Thoracic aorta (tissue), 2 donors: ENCODE measurements around the gene PRR33. TPM values are rescaled to one million over a fixed set of nuclear protein-coding genes. Genes with fewer than 3 reads are reported as not detected.

ENCODE experiments used
- ATAC-seq: fragments of 150-250 bp; one replicate; pipeline ENCODE4 v1.8.0; 2017; ENCODE audit warnings: low read depth; ENCODE audit not compliant: insufficient number of reproducible peaks, low FRiP score
- DNase-seq: peaks from one replicate; pipeline ENCODE4 v3.0.0-alpha.2; 2020; ENCODE audit warnings: low spot score
- H3K27ac ChIP-seq, 2 donors: fragments of 200-600 bp; sonication (generic); 1 replicate in 1 of 2; 2 replicates in 1 of 2; pipeline ENCODE4 v1.5.1; 2016; ENCODE audit warnings: mild to moderate bottlenecking in 2 of 2, moderate library complexity in 2 of 2
- H3K27me3 ChIP-seq: fragments of 200-600 bp; sonication (generic); replicated peaks from 2 replicates; pipeline ENCODE4 v1.6.0; 2016; ENCODE audit warnings: mild to moderate bottlenecking; ENCODE audit not compliant: insufficient read depth
- H3K36me3 ChIP-seq: fragments of 200-600 bp; sonication (generic); one replicate; pipeline ENCODE4 v1.5.1; 2016
- H3K4me1 ChIP-seq, 2 donors: fragments of 200-600 bp; sonication (generic); 1 replicate in 1 of 2; 2 replicates in 1 of 2; pipeline versions ENCODE4 v1.5.1 to v1.6.0; 2016; ENCODE audit warnings: low read depth in 2 of 2, mild to moderate bottlenecking in 1 of 2; ENCODE audit not compliant: control insufficient read depth in 1 of 2
- H3K4me3 ChIP-seq: fragments of 200-600 bp; sonication (generic); 2 replicates; pipeline ENCODE4 v1.5.1; 2016; ENCODE audit warnings: mild to moderate bottlenecking
- H3K9me3 ChIP-seq: fragments of 200-600 bp; sonication (generic); 2 replicates; pipeline ENCODE4 v1.5.1; 2016
- total RNA-seq, 2 donors: library from RNA; depleted of rRNA; stranded (reverse); fragments of >200 nt; gene quantifications; one replicate each; pipeline versions ENCODE4 v1.1.0 to v1.2.3, GENCODE V29; 2016
- TF ChIP-seq, protein P1 (sequence below): fragments of 200-600 bp; sonication (generic); IDR thresholded peaks from one replicate; pipeline ENCODE4 v1.5.1; 2019; ENCODE audit warnings: antibody characterized with exemption

PRR33 gene
- total RNA-seq, 2 donors from 2014 or later = 0.41 TPM; not detected in 1

DNA sequence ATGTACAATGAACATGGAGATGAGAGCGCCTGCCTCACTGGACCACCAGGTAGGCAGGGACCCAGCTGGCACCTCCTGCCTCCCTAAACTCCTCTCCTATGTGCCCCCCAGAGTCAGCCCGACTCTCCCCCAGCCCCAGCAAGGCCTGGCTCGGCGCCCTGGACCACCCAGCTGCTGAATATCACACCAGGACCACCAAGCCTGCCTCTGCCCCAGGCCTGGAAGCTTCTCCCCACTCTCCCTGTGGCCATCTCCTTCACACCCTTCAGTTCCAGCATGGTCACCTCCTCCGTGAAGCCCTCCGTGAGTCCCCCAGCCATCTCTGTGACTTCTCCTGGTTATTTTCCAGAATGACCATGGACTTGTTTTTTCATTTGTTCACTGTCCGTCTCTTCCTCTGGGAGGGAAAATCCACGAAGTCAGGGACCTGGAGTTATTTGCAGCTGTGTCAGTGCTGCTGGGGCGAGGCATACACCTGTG, 45.2 kb downstream of the PRR33 start:
- Histone ChIP-seq H3K27me3 (no peaks in the 10 kb centered on the region), H3K4me1 (peaks cover 0 to 4% of the 10 kb centered on the region in 2 donors), H3K27ac (no peak overlapping the region), H3K36me3 (no peaks in the 10 kb centered on the region), H3K9me3 (no peaks in the 10 kb centered on the region), H3K4me3 (no peak overlapping the region)
- DNase-seq (no peak), ATAC-seq (no peak)
- TF ChIP-seq, protein P1, sequence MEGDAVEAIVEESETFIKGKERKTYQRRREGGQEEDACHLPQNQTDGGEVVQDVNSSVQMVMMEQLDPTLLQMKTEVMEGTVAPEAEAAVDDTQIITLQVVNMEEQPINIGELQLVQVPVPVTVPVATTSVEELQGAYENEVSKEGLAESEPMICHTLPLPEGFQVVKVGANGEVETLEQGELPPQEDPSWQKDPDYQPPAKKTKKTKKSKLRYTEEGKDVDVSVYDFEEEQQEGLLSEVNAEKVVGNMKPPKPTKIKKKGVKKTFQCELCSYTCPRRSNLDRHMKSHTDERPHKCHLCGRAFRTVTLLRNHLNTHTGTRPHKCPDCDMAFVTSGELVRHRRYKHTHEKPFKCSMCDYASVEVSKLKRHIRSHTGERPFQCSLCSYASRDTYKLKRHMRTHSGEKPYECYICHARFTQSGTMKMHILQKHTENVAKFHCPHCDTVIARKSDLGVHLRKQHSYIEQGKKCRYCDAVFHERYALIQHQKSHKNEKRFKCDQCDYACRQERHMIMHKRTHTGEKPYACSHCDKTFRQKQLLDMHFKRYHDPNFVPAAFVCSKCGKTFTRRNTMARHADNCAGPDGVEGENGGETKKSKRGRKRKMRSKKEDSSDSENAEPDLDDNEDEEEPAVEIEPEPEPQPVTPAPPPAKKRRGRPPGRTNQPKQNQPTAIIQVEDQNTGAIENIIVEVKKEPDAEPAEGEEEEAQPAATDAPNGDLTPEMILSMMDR = no peak

DNA sequence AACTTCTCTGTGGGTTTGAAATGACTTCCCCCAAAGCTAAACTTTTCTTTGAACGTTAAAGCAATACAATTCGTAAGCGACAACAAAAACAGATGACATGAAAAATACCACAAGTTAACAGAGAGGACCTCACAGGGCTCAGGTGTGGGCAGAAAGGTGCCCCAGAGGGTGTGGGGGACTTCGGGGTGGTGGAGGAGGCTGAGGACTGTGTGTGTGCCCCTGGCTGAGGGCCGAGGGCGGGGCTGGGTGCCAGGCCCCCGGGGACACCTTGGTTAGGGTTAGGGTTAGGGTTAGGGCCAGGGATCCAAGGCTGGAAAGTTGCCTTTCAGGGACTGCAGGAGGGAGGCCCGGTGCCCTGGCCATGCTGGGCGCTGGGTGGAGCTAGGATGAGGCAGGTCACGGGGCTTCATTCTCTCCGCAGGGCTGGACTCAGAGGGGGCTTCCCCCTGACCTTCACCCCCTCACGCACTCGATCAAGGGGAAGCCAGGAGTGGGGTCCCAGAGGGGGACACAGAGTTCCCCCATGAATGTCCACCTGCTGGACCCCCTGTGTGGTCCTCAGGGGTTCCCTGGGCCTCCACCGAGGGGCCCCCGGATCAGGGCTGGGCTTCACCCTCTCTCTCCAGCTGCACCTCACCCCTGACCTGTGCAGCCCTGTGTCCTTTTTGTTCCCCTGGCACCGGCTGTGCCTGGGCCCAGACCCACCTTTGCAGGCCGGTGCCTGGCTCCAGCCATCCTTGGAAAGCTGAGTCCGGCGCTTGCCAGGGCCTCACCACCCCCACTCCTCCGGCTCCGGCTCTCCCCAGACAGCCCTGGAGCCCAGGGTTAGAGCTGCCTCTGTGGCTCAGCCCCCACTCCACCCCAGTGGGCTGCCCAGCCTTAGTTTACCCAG, 45.9 kb downstream of the PRR33 start:
- Histone ChIP-seq H3K27ac (no peak overlapping the region), H3K27me3 (no peaks in the 10 kb centered on the region), H3K4me1 (no peaks in the 10 kb centered on the region), H3K4me3 (no peak overlapping the region), H3K9me3 (no peaks in the 10 kb centered on the region), H3K36me3 (no peaks in the 10 kb centered on the region)
- DNase-seq = no peak
- no peak for ATAC-seq
- TF ChIP-seq, protein P1 = no peak

DNA sequence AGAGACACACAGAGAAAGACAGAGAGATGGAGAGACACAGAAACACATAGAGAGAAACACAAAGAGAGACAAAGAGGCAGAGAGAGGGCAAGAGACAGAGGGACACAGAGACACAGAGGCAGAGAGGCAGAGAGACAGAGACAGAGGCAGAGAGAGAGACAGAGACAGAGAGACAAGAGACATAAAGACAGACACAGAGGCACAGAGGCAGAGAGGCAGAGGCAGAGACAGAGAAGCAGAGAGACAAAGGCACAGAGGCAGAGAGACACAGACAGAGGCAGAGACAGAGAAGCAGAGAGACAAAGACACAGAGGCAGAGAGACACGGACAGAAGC, 46.6 kb downstream of the PRR33 start:
- DNase-seq (no peak), ATAC-seq (no peak)
- Histone ChIP-seq H3K4me1 (no peaks in the 10 kb centered on the region), H3K9me3 (no peaks in the 10 kb centered on the region), H3K4me3 (no peak overlapping the region), H3K36me3 (no peaks in the 10 kb centered on the region), H3K27me3 (no peaks in the 10 kb centered on the region), H3K27ac (no peak overlapping the region)
- TF ChIP-seq, protein P1 = no peak

DNA sequence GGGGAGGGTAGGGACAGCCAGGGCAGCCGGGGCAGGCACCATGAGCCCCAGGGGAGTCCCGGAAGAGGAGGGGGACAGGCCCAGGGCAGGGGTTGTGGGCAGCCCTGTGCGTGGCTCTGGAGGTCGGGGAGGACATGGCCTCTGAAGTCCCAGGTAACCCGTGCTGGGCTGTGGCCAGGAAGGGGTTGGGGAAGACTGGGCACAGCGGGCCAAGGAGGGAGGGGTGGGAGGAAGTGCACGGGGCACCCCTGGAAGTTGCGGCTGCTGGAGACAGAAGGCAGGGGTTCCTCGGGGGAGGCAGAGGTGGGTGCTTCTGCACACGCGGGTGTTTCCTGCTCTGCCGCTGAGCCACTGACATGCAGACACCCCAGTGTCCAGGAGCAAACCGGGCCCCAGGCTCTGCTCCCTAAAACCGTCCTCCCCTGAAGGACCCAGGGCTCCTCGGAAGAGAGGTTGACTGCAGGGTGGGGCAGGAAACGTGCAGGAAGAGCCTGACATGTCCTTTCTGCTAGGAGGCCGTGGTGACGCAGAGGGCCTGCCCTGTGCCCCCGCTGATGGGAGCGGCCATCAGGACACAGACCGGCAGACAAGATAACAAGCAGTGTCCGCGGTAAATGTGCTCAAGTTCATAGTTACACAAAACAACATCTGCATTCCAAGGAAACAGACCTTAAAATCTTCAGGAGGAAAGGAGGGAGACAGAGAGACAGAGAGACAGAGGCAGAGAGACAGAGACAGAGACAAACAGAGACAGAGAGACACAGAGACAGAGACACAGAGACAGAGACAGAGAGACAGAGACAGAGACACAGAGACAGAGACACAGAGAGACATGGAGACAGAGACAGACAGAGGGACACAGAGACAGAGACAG, 47.2 kb downstream of the PRR33 start:
- H3K27me3 ChIP-seq = no peaks in the 10 kb centered on the region
- H3K27ac ChIP-seq = no peak overlapping the region
- no peaks in the 10 kb centered on the region for H3K36me3 ChIP-seq
- TF ChIP-seq, protein P1 = no peak
- DNase-seq (no peak), ATAC-seq (no peak)
- no peak overlapping the region for H3K4me3 ChIP-seq
- no peaks in the 10 kb centered on the region for H3K9me3 ChIP-seq
- no peaks in the 10 kb centered on the region for H3K4me1 ChIP-seq

DNA sequence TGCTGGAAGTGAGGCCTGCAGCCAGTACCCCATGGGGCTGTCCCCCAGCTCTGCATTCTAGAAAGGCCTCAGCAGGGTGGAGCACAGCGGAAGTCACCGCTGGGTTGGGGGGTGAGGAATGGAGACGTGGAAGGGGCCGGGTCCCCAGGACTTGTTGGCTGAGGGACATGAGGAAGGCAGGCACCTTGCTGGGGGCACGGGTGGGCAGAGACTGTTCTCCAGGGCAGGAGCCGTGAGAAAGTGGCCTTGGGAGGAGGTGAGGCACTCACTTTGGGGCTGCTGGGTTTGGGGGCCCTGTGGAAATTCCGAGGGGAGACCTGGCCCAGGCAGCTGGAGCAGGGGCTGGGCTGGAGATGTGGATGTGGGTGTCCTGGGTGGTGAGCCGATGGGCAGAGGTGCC, 47.9 kb downstream of the PRR33 start:
- no peaks in the 10 kb centered on the region for H3K9me3 ChIP-seq
- H3K4me3 ChIP-seq = no peak overlapping the region
- H3K27ac ChIP-seq = no peak overlapping the region
- ATAC-seq (no peak), DNase-seq (no peak)
- TF ChIP-seq, protein P1 = no peak
- no peaks in the 10 kb centered on the region for H3K4me1 ChIP-seq
- no peaks in the 10 kb centered on the region for H3K27me3 ChIP-seq
- no peaks in the 10 kb centered on the region for H3K36me3 ChIP-seq
